HG03108 (cell line): ENCODE results near the gene DDX54.

Experiments used
- ATAC-seq: cut with Tn5 transposase; IDR thresholded peaks from one replicate; pipeline ENCODE4 v1.9.1; 2021; ENCODE audit warnings: moderate library complexity; ENCODE audit not compliant: unreplicated experiment

DDX54 gene

GRCh38 chr12:113191227-113191626 is 5.9 kb upstream of the DDX54 start:
- ATAC-seq: no peak

GRCh38 chr12:113190761-113191160 is 5.5 kb upstream of the DDX54 start:
- ATAC-seq: no peak

DNA sequence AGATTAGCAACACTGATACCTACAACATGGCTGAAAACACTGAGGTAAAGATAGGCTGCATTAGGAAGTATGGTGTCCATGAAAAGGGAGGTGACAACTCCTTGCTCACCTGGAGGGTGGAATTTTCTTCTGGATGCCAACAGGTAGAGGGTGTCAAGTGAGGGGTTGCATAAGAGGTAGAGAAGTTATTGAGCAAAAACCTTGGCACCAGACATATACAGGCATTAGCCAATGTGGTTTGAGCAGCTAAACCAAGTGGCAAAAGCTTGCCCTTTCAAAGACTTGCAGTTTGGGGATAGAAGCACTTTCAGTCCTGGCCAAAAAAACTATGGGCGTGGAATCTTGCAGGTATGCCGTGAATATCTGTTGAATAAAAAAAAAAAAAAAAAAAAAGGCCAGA is 4.1 kb upstream of the DDX54 start:
- ATAC-seq: no peak

- no peak for ATAC-seq
Observed at GRCh38 chr12:113186666-113187325, 1.5 kb upstream of the DDX54 start.

DNA sequence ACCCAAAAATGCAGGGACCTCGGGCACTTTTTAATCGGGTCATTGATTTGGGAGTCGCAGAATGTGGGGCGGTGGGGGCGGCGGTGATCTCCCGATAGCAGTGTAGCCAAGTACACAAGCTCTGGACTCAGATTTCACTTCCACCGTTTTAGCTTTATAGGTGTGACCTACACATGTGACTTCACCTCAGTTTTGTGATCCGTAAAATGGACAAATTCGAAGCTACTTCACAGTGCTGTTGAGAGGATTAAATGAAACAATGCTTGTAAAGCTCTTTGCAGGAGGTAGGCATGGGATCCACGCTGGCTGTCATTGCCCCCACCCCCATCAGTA is 721 bp upstream of the DDX54 start:
- ATAC-seq: no peak

GRCh38 chr12:113184900-113185179 is 438 bp downstream of the DDX54 start:
- peak; percentile 68 for ATAC-seq

GRCh38 chr12:113184098-113184899 is 979 bp downstream of the DDX54 start:
- ATAC-seq: peak; percentile 25

DNA sequence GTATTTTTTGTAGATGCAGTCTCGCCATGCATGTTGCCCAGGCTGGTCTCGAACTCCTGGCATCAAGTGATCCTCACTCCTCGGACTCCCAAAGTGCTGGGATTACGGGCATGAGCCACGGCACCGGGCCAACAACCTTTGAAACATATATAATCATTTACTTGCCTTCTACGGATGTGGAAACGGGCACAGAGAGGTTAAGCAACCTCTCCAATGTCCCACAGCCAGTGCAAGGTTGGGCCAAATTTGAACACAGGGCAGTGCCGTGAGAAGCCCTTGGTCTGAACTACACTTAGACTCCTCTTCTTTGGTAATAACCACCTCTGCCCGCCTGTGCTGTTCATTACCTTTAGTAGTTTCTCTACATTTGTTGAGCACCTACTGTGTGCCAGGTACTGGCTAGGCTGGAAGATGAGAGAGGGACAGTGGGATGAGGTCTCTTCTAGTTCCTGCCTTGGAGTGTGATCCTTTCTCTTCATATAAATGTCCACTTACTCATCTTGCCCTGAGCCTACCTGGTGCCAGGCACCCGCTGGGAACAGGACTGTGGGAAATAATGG is 2.2 kb downstream of the DDX54 start:
- ATAC-seq: no peak

DNA sequence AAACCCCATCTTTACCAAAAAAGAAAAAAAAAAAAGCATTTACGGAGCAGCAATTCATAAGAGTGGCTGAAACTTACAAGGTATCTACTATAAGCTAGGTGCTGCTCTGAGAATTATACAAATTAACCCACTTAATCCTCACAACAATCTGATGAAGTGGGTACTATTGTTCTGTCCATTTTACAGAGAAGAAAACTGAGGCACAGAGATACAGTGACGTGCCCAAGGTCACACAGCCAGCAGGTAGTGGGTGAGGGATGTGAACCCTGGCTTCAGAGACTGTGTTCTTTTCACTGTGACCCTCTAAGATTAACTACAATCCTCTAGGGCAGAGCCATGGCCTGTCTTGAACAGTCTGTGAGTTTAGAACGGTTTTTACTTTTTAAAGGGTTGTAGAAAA is 3.3 kb downstream of the DDX54 start:
- ATAC-seq: no peak

DNA sequence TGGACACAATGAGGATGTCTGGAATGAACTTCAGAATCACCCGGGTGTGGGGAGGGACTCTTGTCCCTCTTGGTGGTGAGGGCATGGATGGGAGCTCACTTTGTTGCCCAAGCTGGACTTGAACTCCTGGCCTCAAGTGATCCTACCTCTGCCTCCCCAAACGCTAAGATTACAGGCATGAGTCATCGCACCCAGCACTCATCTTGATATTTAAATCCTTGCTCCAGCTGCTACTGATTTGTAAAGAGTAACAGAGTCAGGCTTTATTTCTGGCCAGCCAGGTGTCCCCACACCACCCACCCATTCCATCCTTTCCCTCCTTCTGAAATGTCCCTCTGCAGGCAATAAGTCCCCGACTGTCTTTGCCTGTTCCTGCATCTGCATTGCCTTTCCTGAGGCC is 4.9 kb downstream of the DDX54 start:
- no peak for ATAC-seq

- ATAC-seq: no peak
Observed at GRCh38 chr12:113179023-113179422, 6.3 kb downstream of the DDX54 start.

DNA sequence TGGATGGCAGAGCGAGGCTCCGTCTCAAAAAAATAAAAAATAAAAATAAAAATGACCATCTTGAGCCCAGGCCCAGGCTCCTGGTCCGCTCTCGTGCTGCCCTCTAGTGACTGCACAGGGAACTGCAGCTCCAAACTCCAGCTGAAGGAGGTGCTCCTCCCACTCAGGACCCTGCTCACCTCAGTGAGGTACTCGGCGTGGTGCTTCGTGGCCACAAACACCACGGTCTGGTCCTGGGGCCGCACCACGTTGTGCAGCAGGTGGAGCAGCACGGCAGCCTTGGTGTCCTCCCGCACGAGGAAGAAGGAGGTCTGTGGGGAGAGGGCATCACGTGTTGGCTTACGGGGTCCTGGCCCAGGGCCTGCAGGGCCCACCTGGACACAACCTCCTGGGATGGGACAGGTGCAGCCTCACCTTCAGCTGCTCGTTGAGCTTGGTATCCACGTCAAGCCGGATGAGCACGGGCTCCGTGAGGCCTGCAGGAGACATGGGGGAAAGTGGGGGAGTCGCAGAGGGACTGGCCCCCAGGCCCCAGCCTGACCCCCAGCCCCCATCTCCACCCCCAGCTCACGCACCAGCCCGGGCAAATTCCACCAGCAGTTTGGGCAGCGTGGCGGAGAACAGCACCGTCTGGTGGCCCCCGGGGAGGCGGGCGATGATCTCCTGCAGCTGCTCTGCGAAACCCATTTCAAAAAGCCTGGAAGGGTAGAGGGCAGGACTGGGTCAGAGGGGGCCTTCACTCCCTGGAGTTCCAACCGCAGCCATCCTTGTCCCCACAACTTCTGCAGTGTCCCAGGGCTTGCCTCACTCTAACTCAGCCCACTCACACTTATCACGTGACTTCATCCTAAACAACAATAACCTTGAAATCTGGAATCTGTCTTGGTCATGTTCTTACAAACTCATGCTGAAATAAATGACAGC is 10.6 kb downstream of the DDX54 start:
- no peak for ATAC-seq

- ATAC-seq: peak; percentile 71
Observed at GRCh38 chr12:113173081-113173698, 12.1 kb downstream of the DDX54 start.

- ATAC-seq: no peak
Observed at GRCh38 chr12:113172185-113172584, 13.1 kb downstream of the DDX54 start.

- ATAC-seq: no peak
Observed at GRCh38 chr12:113171543-113171942, 13.7 kb downstream of the DDX54 start.

DNA sequence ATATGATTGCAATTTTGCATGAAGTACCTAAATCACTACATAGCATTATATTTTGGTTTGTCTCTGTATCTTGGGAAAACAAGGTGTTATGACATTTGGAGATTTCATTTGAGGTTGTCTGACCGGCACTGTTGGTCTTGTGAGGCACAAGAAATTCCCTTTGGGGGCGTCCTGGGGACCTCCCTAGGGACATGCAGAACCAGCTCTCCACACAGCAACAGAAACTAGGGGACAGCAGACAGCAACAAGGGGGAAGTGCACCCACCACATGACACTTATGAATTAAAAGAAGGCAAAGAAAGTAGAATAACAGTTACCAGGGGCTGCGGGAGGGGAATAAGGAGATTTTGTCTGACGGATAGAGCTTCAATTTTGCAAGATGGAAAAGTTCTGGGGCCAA is 14.4 kb downstream of the DDX54 start:
- ATAC-seq: no peak

DNA sequence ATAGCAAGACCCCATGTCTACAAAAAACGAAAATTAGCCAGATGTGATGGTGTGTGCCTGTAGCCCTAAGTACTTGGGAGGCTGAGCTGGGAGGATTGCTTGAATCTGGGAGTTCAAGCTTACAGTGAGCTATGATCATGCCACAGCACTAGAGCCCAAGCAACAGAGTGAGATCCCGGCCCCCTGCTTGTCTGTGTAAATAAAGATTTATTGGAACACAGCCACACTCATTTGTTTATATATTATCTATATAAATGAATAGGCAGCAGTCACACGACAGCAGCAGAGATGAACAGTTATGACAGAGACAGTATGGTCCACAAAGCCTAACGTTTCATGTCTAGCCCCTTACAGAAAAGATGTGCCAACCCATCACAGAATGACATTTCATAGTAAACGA is 14.8 kb downstream of the DDX54 start:
- no peak for ATAC-seq

DNA sequence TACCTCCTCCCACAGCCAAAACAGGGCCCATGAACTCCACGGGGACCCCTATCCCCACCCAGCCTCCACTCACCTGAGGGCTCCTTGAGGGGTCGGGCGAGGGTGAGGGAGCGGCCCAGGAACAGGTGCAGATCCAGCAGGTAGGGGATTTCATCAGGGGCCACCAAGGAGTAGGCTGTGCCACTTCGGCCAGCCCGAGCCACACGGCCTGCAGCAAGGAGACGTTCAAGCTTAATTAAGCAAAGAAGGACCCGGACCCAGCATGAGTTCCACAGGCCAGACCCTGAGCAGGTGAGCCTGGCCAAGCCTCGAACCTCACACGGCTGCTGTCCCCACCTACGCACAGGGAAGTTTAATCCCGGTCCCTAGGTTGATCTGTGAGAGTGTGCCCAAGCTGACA is 15.6 kb downstream of the DDX54 start:
- no peak for ATAC-seq

- ATAC-seq: no peak
Observed at GRCh38 chr12:113167868-113168267, 17.4 kb downstream of the DDX54 start.

- no peak for ATAC-seq
Observed at GRCh38 chr12:113165521-113166450, 19.5 kb downstream of the DDX54 start.
